ENCODE results near the gene CTH. TPM values are rescaled to one million over a fixed set of nuclear protein-coding genes. Genes with fewer than 3 reads are reported as not detected.
"Not testable (repeated sequence)": the region's sequence is repeated elsewhere in the genome, so short reads cannot be mapped to it uniquely, and the experiment has no call there.

CTH gene
- total RNA-seq, 6 experiments from 2014 or later = 2.0 to 5.5 (median 3.2) TPM

- no peaks in the 10 kb centered on the region for H3K9me3 Mint-ChIP-seq
- DNase-seq = peak; percentile 25
- H3K36me3 Mint-ChIP-seq (ENCODE audit: low read depth) = no peaks in the 10 kb centered on the region
- H3K4me1 Mint-ChIP-seq (ENCODE audit: low read depth) = peaks cover 20% of the 10 kb centered on the region
- TF ChIP-seq CTCF (IDR thresholded peaks at IDR 0.05) = no peak
- peaks cover 2% of the 10 kb centered on the region; the same call in 1 of the 2 replicates for H3K27me3 Mint-ChIP-seq (ENCODE audit: insufficient read depth)
- H3K27ac Mint-ChIP-seq = peak overlapping the region; percentile 99
- H3K4me3 Mint-ChIP-seq = peak overlapping the region; percentile 100
Measured at GRCh38 chr1:70411360-70411844, 334 bp downstream of the CTH start.

GRCh38 chr1:70415882-70416281 is 4.8 kb downstream of the CTH start:
- Mint-ChIP-seq H3K27ac (no peak overlapping the region), H3K9me3 (no peaks in the 10 kb centered on the region), H3K4me3 (no peak overlapping the region), H3K36me3 (ENCODE audit: low read depth) (no peaks in the 10 kb centered on the region; the same call in 1 of the 2 replicates), H3K27me3 (ENCODE audit: insufficient read depth) (peaks cover 2% of the 10 kb centered on the region), H3K4me1 (ENCODE audit: low read depth) (peaks cover 13% of the 10 kb centered on the region)
- DNase-seq = no peak
- TF ChIP-seq CTCF (IDR thresholded peaks at IDR 0.05) = no peak

GRCh38 chr1:70418973-70419734 is 8.1 kb downstream of the CTH start:
- H3K4me1 Mint-ChIP-seq (ENCODE audit: low read depth); H3K9me3 Mint-ChIP-seq; H3K36me3 Mint-ChIP-seq (ENCODE audit: low read depth); DNase-seq; H3K27ac Mint-ChIP-seq; H3K4me3 Mint-ChIP-seq; H3K27me3 Mint-ChIP-seq (ENCODE audit: insufficient read depth): not testable (repeated sequence)

GRCh38 chr1:70420320-70420719 is 9.3 kb downstream of the CTH start:
- H3K36me3 Mint-ChIP-seq (ENCODE audit: low read depth) = no peaks in the 10 kb centered on the region; the same call in 1 of the 2 replicates
- peaks cover 2% of the 10 kb centered on the region for H3K27me3 Mint-ChIP-seq (ENCODE audit: insufficient read depth)
- H3K9me3 Mint-ChIP-seq = no peaks in the 10 kb centered on the region
- no peak for DNase-seq
- H3K27ac Mint-ChIP-seq = no peak overlapping the region
- no peak for TF ChIP-seq CTCF (IDR thresholded peaks at IDR 0.05)
- no peaks in the 10 kb centered on the region for H3K4me1 Mint-ChIP-seq (ENCODE audit: low read depth)
- no peak overlapping the region for H3K4me3 Mint-ChIP-seq

GRCh38 chr1:70426154-70427131 is 15.4 kb downstream of the CTH start:
- TF ChIP-seq CTCF (IDR thresholded peaks at IDR 0.05) = no peak
- no peak for DNase-seq
- Mint-ChIP-seq H3K4me3 (no peak overlapping the region), H3K4me1 (ENCODE audit: low read depth) (peaks cover 37% of the 10 kb centered on the region), H3K27me3 (ENCODE audit: insufficient read depth) (peaks cover 2% of the 10 kb centered on the region; the same call in 1 of the 2 replicates), H3K9me3 (no peaks in the 10 kb centered on the region), H3K27ac (no peak overlapping the region), H3K36me3 (ENCODE audit: low read depth) (peaks cover 5% of the 10 kb centered on the region; the same call in 1 of the 2 replicates)
